ENCODE measurements around the gene RASGRP3.

The RASGRP3 gene

GRCh38 chr2:33485051-33485450, 8.6 kb downstream of the RASGRP3 start:
- Histone ChIP-seq H3K27me3 (ENCODE audit: control insufficient read depth, insufficient read depth, low read length) (no peaks in the 10 kb centered on the region), H3K9ac (no peak overlapping the region), H3K27ac (no peak overlapping the region), H3K79me2 (peaks cover 15% of the 10 kb centered on the region), H3K9me3 (ENCODE audit: control insufficient read depth, low read length) (no peaks in the 10 kb centered on the region), H3K4me1 (peaks cover 1% of the 10 kb centered on the region), H3K4me3 (ENCODE audit: low read depth, low read length) (no peak overlapping the region), H3K36me3 (ENCODE audit: control insufficient read depth, insufficient read depth, low read length) (no peaks in the 10 kb centered on the region), H3K4me2 (ENCODE audit: low read length) (no peak overlapping the region), H2AFZ (no peak overlapping the region)
- TF ChIP-seq, protein P1, sequence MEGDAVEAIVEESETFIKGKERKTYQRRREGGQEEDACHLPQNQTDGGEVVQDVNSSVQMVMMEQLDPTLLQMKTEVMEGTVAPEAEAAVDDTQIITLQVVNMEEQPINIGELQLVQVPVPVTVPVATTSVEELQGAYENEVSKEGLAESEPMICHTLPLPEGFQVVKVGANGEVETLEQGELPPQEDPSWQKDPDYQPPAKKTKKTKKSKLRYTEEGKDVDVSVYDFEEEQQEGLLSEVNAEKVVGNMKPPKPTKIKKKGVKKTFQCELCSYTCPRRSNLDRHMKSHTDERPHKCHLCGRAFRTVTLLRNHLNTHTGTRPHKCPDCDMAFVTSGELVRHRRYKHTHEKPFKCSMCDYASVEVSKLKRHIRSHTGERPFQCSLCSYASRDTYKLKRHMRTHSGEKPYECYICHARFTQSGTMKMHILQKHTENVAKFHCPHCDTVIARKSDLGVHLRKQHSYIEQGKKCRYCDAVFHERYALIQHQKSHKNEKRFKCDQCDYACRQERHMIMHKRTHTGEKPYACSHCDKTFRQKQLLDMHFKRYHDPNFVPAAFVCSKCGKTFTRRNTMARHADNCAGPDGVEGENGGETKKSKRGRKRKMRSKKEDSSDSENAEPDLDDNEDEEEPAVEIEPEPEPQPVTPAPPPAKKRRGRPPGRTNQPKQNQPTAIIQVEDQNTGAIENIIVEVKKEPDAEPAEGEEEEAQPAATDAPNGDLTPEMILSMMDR (IDR thresholded peaks at IDR 0.05): no peak

DNA sequence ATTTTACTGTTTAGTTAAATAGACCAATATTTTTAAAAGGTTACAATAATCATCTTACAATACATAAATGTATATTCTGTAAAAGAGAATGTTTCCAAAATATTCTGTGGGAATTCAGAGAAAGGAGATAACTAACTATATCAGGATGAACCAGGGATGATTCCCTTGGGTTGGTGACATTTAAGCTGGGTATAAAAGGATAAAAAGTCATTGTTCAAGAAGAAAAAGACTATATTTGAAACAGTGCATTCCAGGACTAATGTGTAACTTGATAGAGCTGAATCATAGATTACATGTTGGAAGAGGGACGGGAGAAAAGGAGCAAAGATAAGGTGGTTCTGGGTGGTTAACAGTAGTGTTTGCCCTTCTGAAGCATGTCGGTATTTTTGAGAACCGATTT, 10.1 kb downstream of the RASGRP3 start:
- H3K4me2 ChIP-seq (ENCODE audit: low read length): no peak overlapping the region
- H3K4me3 ChIP-seq (ENCODE audit: low read depth, low read length): no peak overlapping the region
- H3K27ac ChIP-seq: no peak overlapping the region
- H3K36me3 ChIP-seq (ENCODE audit: control insufficient read depth, insufficient read depth, low read length): no peaks in the 10 kb centered on the region
- no peak overlapping the region for H3K9ac ChIP-seq
- TF ChIP-seq, protein P1 (IDR thresholded peaks at IDR 0.05): no peak
- H3K4me1 ChIP-seq: peaks cover 3% of the 10 kb centered on the region
- H3K27me3 ChIP-seq (ENCODE audit: control insufficient read depth, insufficient read depth, low read length): no peaks in the 10 kb centered on the region
- H3K9me3 ChIP-seq (ENCODE audit: control insufficient read depth, low read length): no peaks in the 10 kb centered on the region
- H3K79me2 ChIP-seq: peaks cover 11% of the 10 kb centered on the region
- no peak overlapping the region for H2AFZ ChIP-seq

GRCh38 chr2:33488178-33488690, 11.8 kb downstream of the RASGRP3 start:
- no peak overlapping the region for H3K27ac ChIP-seq
- TF ChIP-seq, protein P1 (IDR thresholded peaks at IDR 0.05): no peak
- H3K4me1 ChIP-seq: peaks cover 3% of the 10 kb centered on the region
- no peak overlapping the region for H3K4me3 ChIP-seq (ENCODE audit: low read depth, low read length)
- H3K9ac ChIP-seq: no peak overlapping the region
- peaks cover 20% of the 10 kb centered on the region for H3K79me2 ChIP-seq
- H2AFZ ChIP-seq: no peak overlapping the region
- H3K27me3 ChIP-seq (ENCODE audit: control insufficient read depth, insufficient read depth, low read length): no peaks in the 10 kb centered on the region
- H3K4me2 ChIP-seq (ENCODE audit: low read length): no peak overlapping the region
- no peaks in the 10 kb centered on the region for H3K36me3 ChIP-seq (ENCODE audit: control insufficient read depth, insufficient read depth, low read length)
- no peaks in the 10 kb centered on the region for H3K9me3 ChIP-seq (ENCODE audit: control insufficient read depth, low read length)

GRCh38 chr2:33488715-33489540, 12.5 kb downstream of the RASGRP3 start:
- Histone ChIP-seq H3K36me3 (ENCODE audit: control insufficient read depth, insufficient read depth, low read length) (no peaks in the 10 kb centered on the region), H3K27ac (no peak overlapping the region)

More at GRCh38 chr2:33488715-33489540, 12.5 kb downstream of the RASGRP3 start:
- peaks cover 20% of the 10 kb centered on the region for H3K79me2 ChIP-seq
- no peak overlapping the region for H3K4me3 ChIP-seq (ENCODE audit: low read depth, low read length)
- TF ChIP-seq, protein P1 (IDR thresholded peaks at IDR 0.05): no peak
- peaks cover 3% of the 10 kb centered on the region for H3K4me1 ChIP-seq
- H3K27me3 ChIP-seq (ENCODE audit: control insufficient read depth, insufficient read depth, low read length): no peaks in the 10 kb centered on the region
- H3K9ac ChIP-seq: no peak overlapping the region
- no peaks in the 10 kb centered on the region for H3K9me3 ChIP-seq (ENCODE audit: control insufficient read depth, low read length)
- H3K4me2 ChIP-seq (ENCODE audit: low read length): no peak overlapping the region
- H2AFZ ChIP-seq: no peak overlapping the region

Data from parathyroid adenoma (tissue), 2 donors.